ENCODE measurements around the gene USP53. TPM values are rescaled to one million over a fixed set of nuclear protein-coding genes. Genes with fewer than 3 reads are reported as not detected.
A peak's percentile ranks its signal among the peaks of the same experiment; 100 is the strongest.

USP53 gene
- total and polyA plus RNA-seq, 9 of the 15 experiments (the other 6 are each of a cell fraction or from before 2014, with no cell fraction given) = 2.9 to 9.6 (median 8.3) TPM

DNA sequence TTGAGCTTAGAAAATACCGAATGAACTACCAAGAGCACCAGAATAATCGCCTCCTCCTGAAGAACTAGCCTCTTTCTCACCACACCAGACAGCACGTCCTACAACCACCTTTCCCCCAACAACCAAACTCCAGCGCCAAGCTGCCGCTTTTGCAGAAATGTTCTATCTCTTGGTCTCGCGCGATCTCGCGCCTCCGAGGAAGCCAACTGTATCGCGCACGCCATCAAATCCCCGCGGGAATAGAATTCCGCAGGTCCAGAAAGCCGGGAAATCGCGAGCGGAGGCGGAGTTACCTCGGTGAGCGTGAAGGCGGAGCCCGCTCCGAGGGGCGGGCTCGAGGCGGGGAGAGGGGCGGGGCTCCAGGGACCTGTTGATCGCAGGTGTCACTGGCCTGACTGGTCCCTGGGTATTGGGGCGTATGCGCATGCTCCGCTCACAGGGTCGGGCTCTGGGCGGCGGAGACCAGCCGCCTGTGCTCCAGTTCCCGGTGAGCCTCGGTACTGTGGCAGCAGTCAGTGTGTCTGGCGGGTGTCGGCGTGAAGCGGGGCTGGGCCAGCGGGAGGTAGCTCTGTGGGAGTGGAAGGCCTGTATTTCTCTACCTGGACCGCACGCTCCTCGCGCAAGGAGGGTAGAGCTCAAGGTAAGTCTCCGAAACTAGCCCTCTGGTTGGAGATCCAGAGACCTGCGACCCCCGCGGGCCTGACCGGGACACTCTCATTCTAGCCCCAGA is at the start of gene USP53 (continued):
- TF ChIP-seq, protein P1, sequence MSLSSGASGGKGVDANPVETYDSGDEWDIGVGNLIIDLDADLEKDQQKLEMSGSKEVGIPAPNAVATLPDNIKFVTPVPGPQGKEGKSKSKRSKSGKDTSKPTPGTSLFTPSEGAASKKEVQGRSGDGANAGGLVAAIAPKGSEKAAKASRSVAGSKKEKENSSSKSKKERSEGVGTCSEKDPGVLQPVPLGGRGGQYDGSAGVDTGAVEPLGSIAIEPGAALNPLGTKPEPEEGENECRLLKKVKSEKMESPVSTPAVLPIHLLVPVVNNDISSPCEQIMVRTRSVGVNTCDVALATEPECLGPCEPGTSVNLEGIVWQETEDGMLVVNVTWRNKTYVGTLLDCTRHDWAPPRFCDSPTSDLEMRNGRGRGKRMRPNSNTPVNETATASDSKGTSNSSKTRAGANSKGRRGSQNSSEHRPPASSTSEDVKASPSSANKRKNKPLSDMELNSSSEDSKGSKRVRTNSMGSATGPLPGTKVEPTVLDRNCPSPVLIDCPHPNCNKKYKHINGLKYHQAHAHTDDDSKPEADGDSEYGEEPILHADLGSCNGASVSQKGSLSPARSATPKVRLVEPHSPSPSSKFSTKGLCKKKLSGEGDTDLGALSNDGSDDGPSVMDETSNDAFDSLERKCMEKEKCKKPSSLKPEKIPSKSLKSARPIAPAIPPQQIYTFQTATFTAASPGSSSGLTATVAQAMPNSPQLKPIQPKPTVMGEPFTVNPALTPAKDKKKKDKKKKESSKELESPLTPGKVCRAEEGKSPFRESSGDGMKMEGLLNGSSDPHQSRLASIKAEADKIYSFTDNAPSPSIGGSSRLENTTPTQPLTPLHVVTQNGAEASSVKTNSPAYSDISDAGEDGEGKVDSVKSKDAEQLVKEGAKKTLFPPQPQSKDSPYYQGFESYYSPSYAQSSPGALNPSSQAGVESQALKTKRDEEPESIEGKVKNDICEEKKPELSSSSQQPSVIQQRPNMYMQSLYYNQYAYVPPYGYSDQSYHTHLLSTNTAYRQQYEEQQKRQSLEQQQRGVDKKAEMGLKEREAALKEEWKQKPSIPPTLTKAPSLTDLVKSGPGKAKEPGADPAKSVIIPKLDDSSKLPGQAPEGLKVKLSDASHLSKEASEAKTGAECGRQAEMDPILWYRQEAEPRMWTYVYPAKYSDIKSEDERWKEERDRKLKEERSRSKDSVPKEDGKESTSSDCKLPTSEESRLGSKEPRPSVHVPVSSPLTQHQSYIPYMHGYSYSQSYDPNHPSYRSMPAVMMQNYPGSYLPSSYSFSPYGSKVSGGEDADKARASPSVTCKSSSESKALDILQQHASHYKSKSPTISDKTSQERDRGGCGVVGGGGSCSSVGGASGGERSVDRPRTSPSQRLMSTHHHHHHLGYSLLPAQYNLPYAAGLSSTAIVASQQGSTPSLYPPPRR (CRISPR knock-in tag; IDR thresholded peaks at IDR 0.05; ENCODE audit: borderline replicate concordance) = no peak; the same call in 1 of the 2 replicates
- no peak for TF ChIP-seq ZZZ3 (IDR thresholded peaks at IDR 0.05)
- no peak for TF ChIP-seq ZNF76 (CRISPR knock-in tag; IDR thresholded peaks at IDR 0.05; ENCODE audit: borderline replicate concordance)
- peak; percentile 5; the same call in 1 of the 2 replicates for TF ChIP-seq MAFF (IDR thresholded peaks at IDR 0.05; ENCODE audit: low read length)
- no peak for TF ChIP-seq ZNF174 (CRISPR knock-in tag; IDR thresholded peaks at IDR 0.05)
- TF ChIP-seq NR0B1 (IDR thresholded peaks at IDR 0.05; ENCODE audit: partially characterized antibody) = no peak
- 0 out of 2 replicates have a peak, but pooled peaks have one; percentile 44 for TF ChIP-seq ZBTB17 (CRISPR knock-in tag; IDR thresholded peaks at IDR 0.05)
- peak; percentile 66; the same call in 1 of the 2 replicates for TF ChIP-seq ELF4 (CRISPR knock-in tag; IDR thresholded peaks at IDR 0.05)
- TF ChIP-seq PHF20 (IDR thresholded peaks at IDR 0.05; ENCODE audit: partially characterized antibody) = peak; percentile 68
- peak; percentile 73 for TF ChIP-seq SMAD1 (IDR thresholded peaks at IDR 0.05; ENCODE audit: low read depth, low read length, partially characterized antibody)
- TF ChIP-seq DMBX1 (CRISPR knock-in tag; IDR thresholded peaks at IDR 0.05; ENCODE audit: borderline replicate concordance) = no peak
- no peak for TF ChIP-seq PHTF2 (CRISPR knock-in tag; IDR thresholded peaks at IDR 0.05)
- peak; percentile 85 for TF ChIP-seq SP1 (CRISPR knock-in tag; IDR thresholded peaks at IDR 0.05)
- TF ChIP-seq TFAM (CRISPR knock-in tag; conservative IDR thresholded peaks at IDR 0.05) = no peak
- peak; percentile 24; the same call in 1 of the 2 replicates for TF ChIP-seq RREB1 (CRISPR knock-in tag; IDR thresholded peaks at IDR 0.05)
- no peak for TF ChIP-seq ZNF830 (CRISPR knock-in tag; IDR thresholded peaks at IDR 0.05)
